AG04449 (cell line): ENCODE data around the gene FAM53B.
"Not testable (repeated sequence)": the region's sequence is repeated elsewhere in the genome, so short reads cannot be mapped to it uniquely, and the experiment has no call there.

Experiments used
- CTCF ChIA-PET: fragments of 350-600 bp; formaldehyde crosslinking; extraction: SDS; loops from one replicate; lab custom pipeline; 2021; ENCODE audit warnings: antibody characterized with exemption; lab: Yijun Ruan, JAX
- POLR2A ChIA-PET: fragments of 400-600, 350-600 bp; formaldehyde crosslinking; extraction: SDS; loops from one replicate; lab custom pipeline; 2020; ENCODE audit warnings: antibody characterized with exemption, inconsistent platforms; lab: Yijun Ruan, JAX
- DNase-seq: peaks from one replicate; pipeline ENCODE4 v3.0.0-alpha.2; 2010; ENCODE audit warnings: low read depth, low spot score
- H3K4me3 ChIP-seq: 2 replicates; pipeline ENCODE4 v1.5.1; 2011; ENCODE audit warnings: low read depth, mild to moderate bottlenecking, control low read depth, low read length
- TF ChIP-seq, protein P1 (sequence below): IDR thresholded peaks from one replicate; pipeline ENCODE4 v1.5.1; 2011; ENCODE audit warnings: mild to moderate bottlenecking, moderate library complexity, low read length, control low read depth, inconsistent platforms; ENCODE audit not compliant: insufficient read depth; ENCODE audit errors: missing control alignments

Gene FAM53B, protein sequence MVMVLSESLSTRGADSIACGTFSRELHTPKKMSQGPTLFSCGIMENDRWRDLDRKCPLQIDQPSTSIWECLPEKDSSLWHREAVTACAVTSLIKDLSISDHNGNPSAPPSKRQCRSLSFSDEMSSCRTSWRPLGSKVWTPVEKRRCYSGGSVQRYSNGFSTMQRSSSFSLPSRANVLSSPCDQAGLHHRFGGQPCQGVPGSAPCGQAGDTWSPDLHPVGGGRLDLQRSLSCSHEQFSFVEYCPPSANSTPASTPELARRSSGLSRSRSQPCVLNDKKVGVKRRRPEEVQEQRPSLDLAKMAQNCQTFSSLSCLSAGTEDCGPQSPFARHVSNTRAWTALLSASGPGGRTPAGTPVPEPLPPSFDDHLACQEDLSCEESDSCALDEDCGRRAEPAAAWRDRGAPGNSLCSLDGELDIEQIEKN

DNA sequence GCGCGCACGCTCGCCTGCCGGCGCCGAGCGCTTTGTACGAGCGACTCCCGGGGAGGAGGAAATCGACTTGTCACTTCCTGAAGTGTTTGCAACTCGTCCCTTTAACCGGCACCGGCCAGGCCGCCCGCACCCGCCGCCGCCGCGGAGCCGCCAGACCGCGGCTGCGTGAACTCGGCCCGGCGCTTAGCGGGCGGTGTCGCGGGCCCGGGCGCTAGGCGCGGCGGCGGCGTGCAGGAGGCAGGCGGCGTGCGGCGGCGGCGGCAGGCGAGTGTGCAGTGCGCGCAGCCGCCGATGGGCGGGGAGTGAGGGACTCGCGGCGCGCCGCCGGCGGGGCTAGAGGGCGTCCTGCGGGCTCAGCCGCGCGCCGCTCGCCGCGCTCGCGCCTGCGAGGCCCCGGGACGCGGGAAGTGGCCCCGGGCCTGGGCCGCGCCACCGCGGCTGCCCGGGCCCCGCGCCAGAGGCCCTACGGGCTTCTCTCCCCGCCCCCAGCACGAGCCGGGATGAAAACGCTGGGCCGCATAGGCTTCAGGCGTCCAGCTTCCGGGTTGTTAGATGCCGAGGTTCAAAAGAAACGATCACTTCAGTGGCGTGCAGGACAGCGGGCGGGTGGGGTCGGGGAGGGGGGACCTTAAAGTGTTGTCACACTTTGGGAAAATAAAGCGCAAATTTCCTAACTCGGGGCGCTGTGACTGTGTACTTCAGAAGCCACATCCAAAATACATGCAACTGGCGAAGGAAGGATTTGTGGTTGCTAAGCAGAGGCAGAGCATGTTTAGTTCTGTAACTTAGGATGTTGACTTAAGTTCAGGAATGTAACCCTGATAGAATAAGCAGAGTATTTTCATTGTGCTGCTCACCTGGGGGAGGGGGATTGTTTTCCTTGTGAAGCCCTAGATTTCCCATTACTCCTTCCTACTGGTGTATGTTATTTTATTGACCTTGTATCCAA, at the start of gene FAM53B:
Gene FAM53B (minus strand): TSS at position 277 of the 949 bp plus-strand sequence. CDS start 37,665 bp downstream, outside the sequence.
- H3K4me3 ChIP-seq: peak within 1 kb of the TSS; percentile 66
- no peak for DNase-seq
- TF ChIP-seq, protein P1, sequence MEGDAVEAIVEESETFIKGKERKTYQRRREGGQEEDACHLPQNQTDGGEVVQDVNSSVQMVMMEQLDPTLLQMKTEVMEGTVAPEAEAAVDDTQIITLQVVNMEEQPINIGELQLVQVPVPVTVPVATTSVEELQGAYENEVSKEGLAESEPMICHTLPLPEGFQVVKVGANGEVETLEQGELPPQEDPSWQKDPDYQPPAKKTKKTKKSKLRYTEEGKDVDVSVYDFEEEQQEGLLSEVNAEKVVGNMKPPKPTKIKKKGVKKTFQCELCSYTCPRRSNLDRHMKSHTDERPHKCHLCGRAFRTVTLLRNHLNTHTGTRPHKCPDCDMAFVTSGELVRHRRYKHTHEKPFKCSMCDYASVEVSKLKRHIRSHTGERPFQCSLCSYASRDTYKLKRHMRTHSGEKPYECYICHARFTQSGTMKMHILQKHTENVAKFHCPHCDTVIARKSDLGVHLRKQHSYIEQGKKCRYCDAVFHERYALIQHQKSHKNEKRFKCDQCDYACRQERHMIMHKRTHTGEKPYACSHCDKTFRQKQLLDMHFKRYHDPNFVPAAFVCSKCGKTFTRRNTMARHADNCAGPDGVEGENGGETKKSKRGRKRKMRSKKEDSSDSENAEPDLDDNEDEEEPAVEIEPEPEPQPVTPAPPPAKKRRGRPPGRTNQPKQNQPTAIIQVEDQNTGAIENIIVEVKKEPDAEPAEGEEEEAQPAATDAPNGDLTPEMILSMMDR: peak; percentile 7
- ChIA-PET POLR2A (no interaction called here), CTCF (interaction anchor here (0.8 to 5.9 kb wide), 6 partner anchors 11 to 283 kb away, joined by 3 to 80 read pairs (median 7); partner anchors contain the start of gene LHPP)

DNA sequence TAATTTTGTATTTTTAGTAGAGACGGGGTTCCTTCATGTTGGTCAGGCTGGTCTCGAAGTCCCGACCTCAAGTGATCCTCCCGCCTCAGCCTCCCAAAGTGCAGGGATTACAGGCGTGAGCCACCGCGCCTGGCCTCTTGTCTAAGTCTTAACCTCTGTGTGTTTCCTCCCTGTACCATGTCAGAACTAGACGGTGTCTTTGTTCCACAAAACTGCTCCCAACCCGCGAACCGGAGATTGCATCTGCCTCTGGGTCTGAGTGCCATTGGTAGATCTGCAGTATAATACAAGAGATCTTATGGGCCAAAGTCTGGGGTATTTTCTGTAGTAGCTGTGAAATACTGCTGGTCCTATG, 48.8 kb upstream of the FAM53B start:
- CTCF ChIA-PET: interaction anchor here (1.4 kb wide), 1 partner anchor 12 kb away, joined by 4 read pairs; no protein-coding TSS in a partner anchor
- no peak for DNase-seq
- no peak overlapping the region for H3K4me3 ChIP-seq
- POLR2A ChIA-PET: no interaction called here
- TF ChIP-seq, protein P1: no peak

DNA sequence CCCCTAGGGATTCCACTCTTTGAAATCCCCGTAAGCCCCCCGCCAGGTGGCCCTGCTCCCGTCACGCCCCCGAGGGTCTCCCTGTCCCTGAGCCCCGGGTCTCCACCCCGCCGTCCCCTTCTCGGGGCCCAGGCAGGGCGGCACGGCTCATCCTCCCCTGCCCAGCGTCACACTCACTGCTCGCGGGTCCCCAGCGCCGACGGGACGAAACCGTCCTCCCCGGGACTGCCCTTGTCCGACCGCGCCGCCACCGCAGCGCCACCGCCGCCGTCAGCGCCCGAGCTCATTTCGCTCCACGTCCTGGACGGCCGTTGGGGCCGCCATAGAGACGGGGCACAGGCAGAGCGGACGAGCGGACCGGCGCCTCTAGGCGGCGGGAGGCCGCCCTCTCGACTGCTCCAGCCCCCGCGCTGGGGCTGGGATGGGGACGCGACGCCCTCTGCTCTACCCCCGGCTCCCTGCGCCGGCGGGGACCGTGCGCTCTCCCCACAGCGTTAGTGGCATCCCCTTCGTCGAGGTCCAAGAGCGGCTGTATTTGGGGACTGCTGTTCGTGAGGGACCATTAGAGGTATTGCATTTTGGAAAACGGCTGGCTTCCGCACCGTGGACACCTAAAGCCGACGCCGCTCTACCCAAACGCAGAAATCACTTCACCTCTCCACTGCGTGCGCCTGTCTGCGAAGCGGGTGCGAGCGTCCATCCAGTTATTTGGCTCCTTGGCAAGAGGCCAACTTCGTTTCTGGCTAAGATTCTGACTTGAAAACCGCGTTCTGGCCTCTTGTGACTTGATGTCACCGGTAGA, 47.6 kb upstream of the FAM53B start, which contains the start of gene EEF1AKMT2:
Gene EEF1AKMT2 (minus strand): TSS at position 341 of the 802 bp plus-strand sequence. CDS start 54 bp downstream, at position 287.
- POLR2A ChIA-PET: interaction anchor here (0.6 to 1.3 kb wide), 4 partner anchors 10 to 44 kb away, joined by 3 to 8 read pairs (median 4); partner anchors contain the start of gene ABRAXAS2
- CTCF ChIA-PET: interaction anchor here (0.6 to 1.4 kb wide), 3 partner anchors 11 to 17 kb away, joined by 4 read pairs; no protein-coding TSS in a partner anchor
- DNase-seq: no peak
- TF ChIP-seq, protein P1: peak; percentile 17
- peak within 1 kb of the TSS; percentile 95 for H3K4me3 ChIP-seq

DNA sequence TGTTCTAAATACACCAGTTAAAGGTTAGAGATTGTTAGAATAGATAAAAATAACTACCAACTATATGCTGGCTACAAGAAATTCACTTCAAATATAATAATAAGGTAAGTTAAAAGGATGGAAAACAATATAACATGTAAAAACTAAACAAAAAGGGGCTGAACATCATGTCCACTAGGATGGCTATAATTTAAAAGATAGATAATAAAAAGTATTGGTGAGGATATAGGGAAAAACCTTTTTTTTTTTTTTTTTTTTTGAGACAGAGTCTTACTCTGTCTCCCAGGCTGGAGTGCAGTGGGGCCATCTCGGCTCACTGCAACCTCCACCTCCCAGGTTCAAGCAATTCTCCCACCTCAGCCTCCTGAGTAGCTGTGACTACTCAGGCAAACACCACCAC, 38.7 kb upstream of the FAM53B start:
- DNase-seq, CTCF ChIA-PET, POLR2A ChIA-PET, H3K4me3 ChIP-seq: not testable (repeated sequence)

DNA sequence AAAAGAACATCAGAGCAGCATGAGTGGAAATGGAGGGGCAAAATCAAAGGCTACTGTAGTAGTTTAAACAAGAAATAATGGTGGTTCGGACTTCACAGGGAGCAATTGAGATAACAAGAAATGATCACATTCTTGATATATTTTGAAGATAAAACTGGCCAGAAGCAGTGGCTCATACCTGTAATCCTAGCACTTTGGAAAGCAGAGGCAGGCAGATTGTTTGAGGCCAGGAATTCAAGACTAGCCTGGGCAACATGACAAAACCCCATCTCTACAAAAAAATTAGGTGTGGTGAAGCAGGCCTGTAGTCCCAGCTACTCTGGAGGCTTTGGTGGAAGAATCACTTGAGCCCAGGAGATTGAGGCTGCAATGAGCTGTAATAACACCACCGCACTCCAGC, 24.6 kb upstream of the FAM53B start:
- ChIA-PET CTCF (no interaction called here), POLR2A (no interaction called here)
- TF ChIP-seq, protein P1: no peak
- no peak overlapping the region for H3K4me3 ChIP-seq
- DNase-seq: no peak

DNA sequence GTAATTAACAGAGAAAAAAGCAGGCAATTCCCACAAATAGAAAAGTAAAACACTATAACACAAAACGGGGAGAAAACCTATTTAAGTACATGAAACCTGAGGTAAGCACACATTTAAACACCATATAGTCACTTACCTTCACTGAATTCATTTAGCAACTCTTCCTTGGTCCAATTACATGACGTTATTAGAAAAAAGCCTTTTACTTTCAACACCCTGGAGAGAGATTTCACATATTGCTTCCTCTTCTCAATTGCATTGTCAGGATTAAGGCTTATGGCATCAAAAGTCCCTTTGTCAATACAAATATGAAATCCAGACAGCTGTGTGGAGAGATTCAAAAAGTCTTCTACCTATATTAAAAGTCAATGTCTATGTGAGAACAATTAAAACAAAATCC, 21.1 kb upstream of the FAM53B start:
- no peak overlapping the region for H3K4me3 ChIP-seq
- TF ChIP-seq, protein P1: no peak
- DNase-seq: no peak
- CTCF ChIA-PET: interaction anchor here (1.1 to 1.4 kb wide), 4 partner anchors 9 to 24 kb away, joined by 3 to 6 read pairs (median 3); no protein-coding TSS in a partner anchor
- POLR2A ChIA-PET: no interaction called here
